Activated CD8-positive, alpha-beta memory T cell treated with anti-CD3 and anti-CD28 coated beads, Interleukin-2, amount 50 U/mL, for 48 hours (primary cell): Measurements from ENCODE around the gene DPY19L3.
"Not testable (repeated sequence)": the region's sequence is repeated elsewhere in the genome, so short reads cannot be mapped to it uniquely, and the experiment has no call there.

Source experiments
- DNase-seq: peaks from one replicate; pipeline ENCODE4 v3.0.0-alpha.2; 2020

The DPY19L3 gene

GRCh38 chr19:32447534-32447933 lies 42.0 kb downstream of the DPY19L3 start:
- DNase-seq: not testable (repeated sequence)

- no peak for DNase-seq
These were observed 42.5 kb downstream of the DPY19L3 start for GRCh38 chr19:32448026-32448425.

GRCh38 chr19:32450217-32450616 lies 44.6 kb downstream of the DPY19L3 start:
- no peak for DNase-seq

GRCh38 chr19:32453736-32454135 lies 48.2 kb downstream of the DPY19L3 start:
- no peak for DNase-seq

- no peak for DNase-seq
These were observed 50.8 kb downstream of the DPY19L3 start for GRCh38 chr19:32456406-32456805.

- DNase-seq: no peak
These were observed 52.1 kb downstream of the DPY19L3 start for GRCh38 chr19:32457571-32458158.

- DNase-seq: no peak
These were observed 53.0 kb downstream of the DPY19L3 start for GRCh38 chr19:32458500-32459123.

GRCh38 chr19:32459204-32459865 lies 53.8 kb downstream of the DPY19L3 start:
- no peak for DNase-seq

- DNase-seq: no peak
These were observed 54.9 kb downstream of the DPY19L3 start for GRCh38 chr19:32460476-32460875.

GRCh38 chr19:32464279-32464678 lies 58.7 kb downstream of the DPY19L3 start:
- no peak for DNase-seq

- DNase-seq: no peak
These were observed 59.6 kb downstream of the DPY19L3 start for GRCh38 chr19:32465176-32465575.

GRCh38 chr19:32469795-32470194 lies 64.2 kb downstream of the DPY19L3 start:
- no peak for DNase-seq

- no peak for DNase-seq
These were observed 65.5 kb downstream of the DPY19L3 start for GRCh38 chr19:32471095-32471494.

GRCh38 chr19:32471811-32472210 lies 66.2 kb downstream of the DPY19L3 start:
- no peak for DNase-seq

- no peak for DNase-seq
These were observed 69.8 kb downstream of the DPY19L3 start for GRCh38 chr19:32475141-32476031.

GRCh38 chr19:32476032-32476350 lies 70.4 kb downstream of the DPY19L3 start:
- no peak for DNase-seq

- no peak for DNase-seq
These were observed 74.8 kb downstream of the DPY19L3 start for GRCh38 chr19:32480321-32480720.

- DNase-seq: no peak
These were observed 78.0 kb downstream of the DPY19L3 start for GRCh38 chr19:32483574-32483973.

GRCh38 chr19:32489971-32490370 lies 84.4 kb downstream of the DPY19L3 start:
- DNase-seq: no peak

GRCh38 chr19:32497391-32497790 lies 91.8 kb downstream of the DPY19L3 start:
- DNase-seq: no peak

- DNase-seq: no peak
These were observed 93.2 kb downstream of the DPY19L3 start for GRCh38 chr19:32498648-32499200.

- not testable (repeated sequence) for DNase-seq
These were observed 106.9 kb downstream of the DPY19L3 start for GRCh38 chr19:32512498-32512897.

GRCh38 chr19:32519023-32519422 lies 113.5 kb downstream of the DPY19L3 start:
- DNase-seq: no peak
